ENCODE measurements around the gene GRIK3. TPM values are rescaled to one million over a fixed set of nuclear protein-coding genes. Genes with fewer than 3 reads are reported as not detected.
"Not testable (repeated sequence)": the region's sequence is repeated elsewhere in the genome, so short reads cannot be mapped to it uniquely, and the experiment has no call there.

GRIK3 gene
- total and polyA plus RNA-seq, 5 donors = 0.95 to 1.8 (median 1.6) TPM

DNA sequence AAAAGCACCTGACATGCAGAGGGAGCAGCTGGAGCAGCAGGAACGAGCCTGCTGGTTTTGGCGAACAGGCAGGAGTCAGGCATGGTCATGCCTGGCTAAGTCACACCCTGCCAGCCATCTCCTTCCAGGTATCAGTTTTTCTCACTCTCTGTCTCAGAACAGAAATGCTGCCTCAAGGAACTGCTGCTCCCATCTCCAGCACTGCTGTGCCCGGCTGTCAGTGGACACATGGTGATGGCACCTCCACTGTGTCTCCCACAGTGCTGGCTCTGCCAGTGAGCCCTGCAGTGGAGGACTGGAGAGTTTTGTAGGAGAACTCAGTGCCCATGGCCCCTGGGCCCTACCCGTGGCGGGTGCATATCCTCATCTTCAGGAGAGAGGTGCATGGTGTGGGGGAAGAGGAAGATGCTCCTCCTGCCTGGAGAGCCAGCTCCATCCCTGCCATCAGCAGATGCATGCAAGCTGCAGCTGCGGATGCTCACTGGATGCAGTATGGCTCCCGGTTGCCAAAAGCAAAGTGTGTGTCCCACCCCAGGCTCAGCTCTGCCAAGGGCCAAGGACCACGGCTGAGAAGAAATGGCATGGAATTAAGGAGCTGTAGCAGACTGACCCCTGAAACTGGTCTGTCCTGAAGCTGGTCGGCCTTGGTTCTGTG is 114.7 kb downstream of the GRIK3 start:
- no peaks in the 10 kb centered on the region for H3K4me1 ChIP-seq (ENCODE audit: control insufficient read depth, insufficient read depth, low read length)
- ATAC-seq = no peak
- H3K27ac ChIP-seq (ENCODE audit: low read length) = no peak overlapping the region
- H3K9me3 ChIP-seq (ENCODE audit: control insufficient read depth, low read length) = no peaks in the 10 kb centered on the region
- no peak for DNase-seq
- no peaks in the 10 kb centered on the region for H3K27me3 ChIP-seq (ENCODE audit: control insufficient read depth, insufficient read depth)
- WGBS = 66% methylated on average over 9 of the region's 9 CpGs
- intact Hi-C loops (cut with DNase I) = no loop called here
- no peak overlapping the region for H3K4me3 ChIP-seq (ENCODE audit: low read length)

DNA sequence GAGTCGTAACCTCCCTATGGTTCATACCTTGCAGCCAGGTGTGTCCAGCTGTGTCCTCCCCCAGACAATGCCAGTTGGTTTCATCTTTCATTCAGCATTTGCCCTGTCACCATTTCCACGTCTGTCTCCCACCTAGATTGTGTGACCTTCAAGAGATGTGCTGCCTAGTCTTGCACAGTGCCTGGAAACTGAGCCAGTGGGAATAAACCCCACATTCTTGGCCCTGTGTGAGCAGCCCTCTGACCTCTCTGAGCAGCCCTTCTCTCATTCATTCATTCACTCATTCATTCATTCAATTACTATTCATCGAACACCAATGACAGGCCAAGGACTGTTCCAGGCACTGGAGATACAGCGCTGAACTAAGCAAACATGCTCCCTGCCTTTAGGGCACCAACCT is 115.7 kb downstream of the GRIK3 start:
- DNase-seq (no peak), ATAC-seq (no peak)
- H3K9me3 ChIP-seq (ENCODE audit: control insufficient read depth, low read length) = no peaks in the 10 kb centered on the region
- intact Hi-C loops (cut with DNase I) = no loop called here
- H3K27me3 ChIP-seq (ENCODE audit: control insufficient read depth, insufficient read depth) = no peaks in the 10 kb centered on the region
- no peaks in the 10 kb centered on the region for H3K4me1 ChIP-seq (ENCODE audit: control insufficient read depth, insufficient read depth, low read length)
- H3K4me3 ChIP-seq (ENCODE audit: low read length) = no peak overlapping the region
- no peak overlapping the region for H3K27ac ChIP-seq (ENCODE audit: low read length)
- WGBS = 73% methylated on average over 4 of the region's 4 CpGs

DNA sequence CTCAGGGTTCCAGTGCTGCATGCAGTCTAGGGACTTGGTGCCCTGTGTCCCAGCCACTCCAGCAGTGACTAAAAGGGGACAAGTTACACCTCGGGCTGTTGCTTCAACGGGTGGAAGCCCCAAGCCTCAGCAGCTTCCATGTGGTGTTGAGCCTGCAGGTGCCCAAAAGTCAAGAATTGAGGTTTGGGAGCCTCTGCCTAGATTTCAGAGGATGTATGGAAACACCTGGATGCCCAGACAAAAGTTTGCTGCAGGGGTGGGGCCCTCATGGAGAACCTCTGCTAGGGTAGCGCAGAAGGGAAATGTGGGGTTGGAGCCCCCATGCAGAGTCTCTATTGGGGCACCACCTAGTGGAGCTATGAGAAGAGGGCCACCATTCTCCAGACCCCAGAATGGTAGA is 117.8 kb downstream of the GRIK3 start:
- H3K4me1 ChIP-seq (ENCODE audit: control insufficient read depth, insufficient read depth, low read length); H3K27me3 ChIP-seq (ENCODE audit: control insufficient read depth, insufficient read depth); ATAC-seq; H3K27ac ChIP-seq (ENCODE audit: low read length); H3K9me3 ChIP-seq (ENCODE audit: control insufficient read depth, low read length); H3K4me3 ChIP-seq (ENCODE audit: low read length); DNase-seq; intact Hi-C loops (cut with DNase I): not testable (repeated sequence)
- 80% methylated on average over 3 of the region's 3 CpGs for WGBS

DNA sequence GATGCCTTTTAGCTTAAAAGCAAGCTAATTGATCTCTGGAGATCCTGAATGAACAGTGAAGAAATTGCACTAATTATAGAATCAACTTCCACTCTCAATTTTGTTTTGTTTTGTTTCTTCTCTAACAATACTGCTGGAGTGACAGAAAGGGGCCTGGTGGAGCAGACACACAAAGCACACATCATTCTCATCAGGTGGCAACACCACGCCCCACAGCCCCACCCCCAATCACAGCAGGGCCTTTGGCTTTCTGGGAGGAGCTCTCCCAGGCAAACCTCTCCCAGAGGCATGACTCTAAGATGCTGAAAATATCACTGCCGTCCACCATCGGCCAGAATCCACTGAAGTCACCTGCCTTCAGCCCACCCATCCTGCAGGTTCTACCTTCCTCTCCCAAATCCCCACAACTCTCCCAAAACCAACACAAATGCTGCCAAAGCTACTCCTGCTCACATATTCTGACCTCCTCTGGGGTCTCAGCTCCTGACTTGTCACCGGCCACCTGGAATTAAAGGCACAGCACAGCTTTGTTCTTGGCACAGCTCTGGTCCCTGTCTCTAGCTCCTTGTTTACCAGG is 120.7 kb downstream of the GRIK3 start:
- Histone ChIP-seq H3K27ac (ENCODE audit: low read length) (no peak overlapping the region), H3K4me3 (ENCODE audit: low read length) (no peak overlapping the region), H3K9me3 (ENCODE audit: control insufficient read depth, low read length) (no peaks in the 10 kb centered on the region), H3K27me3 (ENCODE audit: control insufficient read depth, insufficient read depth) (no peaks in the 10 kb centered on the region), H3K4me1 (ENCODE audit: control insufficient read depth, insufficient read depth, low read length) (no peaks in the 10 kb centered on the region)
- ATAC-seq (no peak), DNase-seq (no peak)
- WGBS = 25% methylated on average over 4 of the region's 4 CpGs
- intact Hi-C loops (cut with DNase I) = no loop called here

DNA sequence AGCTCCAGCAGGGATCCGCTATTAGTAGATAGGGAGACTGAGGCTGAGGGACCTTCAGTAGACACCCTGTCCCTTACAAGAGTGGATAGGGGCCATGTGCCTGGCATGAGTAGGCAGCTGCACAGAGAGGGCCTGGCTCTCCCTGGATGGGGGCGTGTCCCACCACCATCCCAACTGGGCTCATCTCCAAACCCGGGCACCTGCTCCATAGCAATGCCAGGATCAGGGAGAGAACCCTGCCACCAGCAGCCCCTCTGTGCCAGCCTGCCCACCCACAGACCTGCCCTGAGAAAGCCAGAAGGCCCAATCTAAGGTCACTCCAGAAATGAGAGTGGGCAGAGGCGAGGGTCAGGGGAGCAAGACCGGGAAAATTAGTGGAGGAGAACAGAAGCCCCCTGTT is 121.3 kb downstream of the GRIK3 start:
- DNase-seq = no peak
- no peaks in the 10 kb centered on the region for H3K27me3 ChIP-seq (ENCODE audit: control insufficient read depth, insufficient read depth)
- H3K4me3 ChIP-seq (ENCODE audit: low read length) = no peak overlapping the region
- H3K27ac ChIP-seq (ENCODE audit: low read length) = no peak overlapping the region
- H3K9me3 ChIP-seq (ENCODE audit: control insufficient read depth, low read length) = no peaks in the 10 kb centered on the region
- H3K4me1 ChIP-seq (ENCODE audit: control insufficient read depth, insufficient read depth, low read length) = no peaks in the 10 kb centered on the region
- no peak for ATAC-seq
- WGBS = 77% methylated on average over 5 of the region's 5 CpGs
- intact Hi-C loops (cut with DNase I) = no loop called here

DNA sequence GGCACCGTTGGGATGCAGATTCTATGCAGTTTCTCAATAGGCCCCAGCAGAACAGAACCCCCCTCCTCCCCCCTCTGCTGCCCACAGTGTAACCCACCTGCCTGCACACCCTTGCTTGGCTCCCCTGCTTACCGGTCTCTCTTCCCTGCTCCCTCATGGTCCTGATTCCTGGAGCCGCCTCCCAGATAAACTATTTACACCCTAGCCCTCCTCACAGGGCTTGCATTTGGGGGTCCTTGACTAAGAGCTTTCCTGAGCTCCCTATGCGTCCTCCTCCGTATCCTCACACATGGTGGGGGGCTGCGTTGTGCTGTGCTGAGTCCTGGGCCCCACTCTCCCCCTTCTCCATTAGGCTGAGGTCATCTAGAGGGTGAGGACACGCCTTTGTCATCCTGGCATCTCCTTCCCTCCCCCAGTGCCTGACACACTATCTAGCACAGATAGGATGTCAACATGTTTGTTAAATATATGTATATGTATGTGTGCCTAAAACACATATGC is 121.9 kb downstream of the GRIK3 start:
- H3K4me3 ChIP-seq (ENCODE audit: low read length) = no peak overlapping the region
- no peaks in the 10 kb centered on the region for H3K9me3 ChIP-seq (ENCODE audit: control insufficient read depth, low read length)
- ATAC-seq = no peak
- 46% methylated on average over 7 of the region's 7 CpGs for WGBS
- H3K4me1 ChIP-seq (ENCODE audit: control insufficient read depth, insufficient read depth, low read length) = no peaks in the 10 kb centered on the region
- intact Hi-C loops (cut with DNase I) = no loop called here
- no peaks in the 10 kb centered on the region for H3K27me3 ChIP-seq (ENCODE audit: control insufficient read depth, insufficient read depth)
- DNase-seq = no peak
- H3K27ac ChIP-seq (ENCODE audit: low read length) = no peak overlapping the region

DNA sequence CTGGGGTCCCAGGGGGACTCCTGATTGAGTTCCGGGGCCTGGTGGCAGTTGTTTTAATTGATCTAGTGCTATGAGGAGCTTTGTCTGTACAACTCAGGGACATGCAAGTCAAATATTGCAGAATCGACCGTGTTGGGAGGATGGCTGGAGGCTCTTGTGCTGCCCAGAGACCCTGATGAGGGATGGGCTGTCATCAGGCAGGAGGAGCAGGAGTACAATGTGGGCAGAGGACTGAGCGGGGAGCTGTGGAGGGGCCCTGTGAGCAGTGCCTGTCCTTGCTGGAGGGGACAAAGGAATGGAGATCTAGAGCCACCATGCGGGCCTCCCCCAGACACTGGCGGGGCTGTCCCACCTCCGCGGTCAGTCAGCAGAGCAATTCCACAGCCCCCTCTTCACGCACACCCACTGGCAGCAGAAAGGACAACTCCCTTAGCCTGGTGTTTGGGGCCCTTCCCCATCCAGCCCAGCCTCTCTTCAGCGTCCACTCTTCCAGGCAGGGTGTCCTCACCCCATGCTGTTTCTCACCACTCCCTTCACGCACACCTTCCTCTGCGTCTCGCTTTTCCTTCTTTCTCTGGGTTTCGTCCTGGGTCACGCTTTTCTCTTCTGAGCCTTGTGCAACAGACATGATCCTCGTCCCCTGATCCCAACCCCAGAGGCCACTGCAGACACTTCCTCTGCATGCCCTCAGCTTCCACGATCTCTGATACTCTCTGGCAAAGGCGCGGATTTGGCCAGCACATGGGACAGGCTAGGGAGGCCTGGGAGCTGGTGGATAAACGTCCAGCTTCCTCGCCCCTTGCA is 122.6 kb downstream of the GRIK3 start:
- WGBS = 63% methylated on average over 21 of the region's 21 CpGs
- no peak for ATAC-seq
- no peak for DNase-seq
- H3K4me1 ChIP-seq (ENCODE audit: control insufficient read depth, insufficient read depth, low read length) = no peaks in the 10 kb centered on the region
- intact Hi-C loops (cut with DNase I) = no loop called here
- no peaks in the 10 kb centered on the region for H3K27me3 ChIP-seq (ENCODE audit: control insufficient read depth, insufficient read depth)
- H3K4me3 ChIP-seq (ENCODE audit: low read length) = no peak overlapping the region
- H3K27ac ChIP-seq (ENCODE audit: low read length) = no peak overlapping the region
- H3K9me3 ChIP-seq (ENCODE audit: control insufficient read depth, low read length) = no peaks in the 10 kb centered on the region

DNA sequence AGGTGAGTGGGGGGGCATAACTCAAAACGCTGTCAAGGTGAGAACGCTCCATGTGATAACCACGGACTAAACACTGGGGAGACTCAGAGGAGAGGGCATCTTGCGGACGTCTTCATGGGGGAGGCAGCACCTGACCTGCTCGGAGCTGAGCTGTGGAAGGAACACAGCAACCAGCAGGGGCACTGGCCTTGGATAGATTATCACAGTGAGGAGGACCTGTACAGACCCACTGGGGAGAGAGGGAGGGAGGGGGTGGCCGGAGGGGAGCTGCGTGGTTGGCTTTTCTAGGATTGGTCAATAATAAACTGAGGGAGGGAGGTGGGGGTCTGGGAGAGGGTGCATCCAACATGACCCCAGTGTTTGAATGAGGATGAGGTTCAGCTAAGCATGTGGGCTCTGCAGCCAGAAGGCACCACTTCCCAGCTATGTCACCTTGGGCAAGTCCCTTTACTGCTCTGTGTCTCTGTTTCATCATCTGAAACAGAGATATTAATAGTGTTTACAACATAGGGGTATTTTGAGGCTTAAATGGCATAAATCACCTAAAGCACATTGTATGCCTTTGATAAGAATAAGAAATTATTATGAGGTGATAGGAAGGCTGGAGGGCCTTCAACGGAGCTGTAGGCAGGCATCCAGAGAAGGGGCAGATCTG is 123.3 kb downstream of the GRIK3 start:
- intact Hi-C loops (cut with DNase I) = no loop called here
- 57% methylated on average over 9 of the region's 9 CpGs for WGBS
- Histone ChIP-seq H3K27ac (ENCODE audit: low read length) (no peak overlapping the region), H3K9me3 (ENCODE audit: control insufficient read depth, low read length) (no peaks in the 10 kb centered on the region), H3K4me3 (ENCODE audit: low read length) (no peak overlapping the region), H3K4me1 (ENCODE audit: control insufficient read depth, insufficient read depth, low read length) (no peaks in the 10 kb centered on the region), H3K27me3 (ENCODE audit: control insufficient read depth, insufficient read depth) (no peaks in the 10 kb centered on the region)
- DNase-seq (no peak), ATAC-seq (no peak)

DNA sequence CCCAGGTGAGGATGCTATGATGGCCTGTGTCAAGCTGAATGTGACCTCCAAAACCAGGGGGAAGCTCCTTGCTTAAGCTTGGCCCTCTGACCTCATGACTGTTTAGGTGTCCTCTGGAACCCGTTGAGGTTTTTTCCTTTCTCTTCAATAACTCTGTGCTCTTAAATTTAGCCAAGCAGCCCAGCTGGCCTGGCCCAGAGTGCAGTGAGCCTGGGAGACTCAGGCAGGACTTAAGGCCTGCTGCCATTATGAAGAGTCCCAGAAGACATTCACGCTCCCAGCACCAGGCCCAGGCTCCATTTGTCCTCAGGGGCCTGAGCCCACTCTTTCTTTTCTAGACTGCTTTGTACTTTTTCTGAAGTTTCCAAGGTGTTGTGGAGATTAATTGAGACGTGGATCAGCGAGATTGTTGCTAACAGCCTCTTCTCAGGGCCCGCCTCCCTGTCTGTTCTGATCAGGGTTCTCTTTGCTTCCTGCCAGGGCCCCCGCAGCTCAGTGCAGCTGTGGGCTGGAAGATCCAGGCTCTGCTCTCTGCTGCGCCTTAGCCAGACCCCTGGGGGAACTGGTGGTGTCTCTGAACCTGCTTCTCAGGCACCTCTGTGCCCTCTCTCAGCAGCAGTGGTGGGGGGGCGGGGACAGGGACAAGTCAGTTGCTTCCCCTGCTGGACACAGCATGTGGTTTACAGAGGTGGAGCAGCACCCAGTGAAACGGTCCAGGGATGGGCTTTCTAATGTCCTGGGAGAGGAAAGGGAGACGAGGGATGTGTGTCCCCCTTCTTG is 124.2 kb downstream of the GRIK3 start:
- no peaks in the 10 kb centered on the region for H3K9me3 ChIP-seq (ENCODE audit: control insufficient read depth, low read length)
- DNase-seq = no peak
- H3K4me3 ChIP-seq (ENCODE audit: low read length) = no peak overlapping the region
- H3K27ac ChIP-seq (ENCODE audit: low read length) = no peak overlapping the region
- WGBS = 40% methylated on average over 10 of the region's 10 CpGs
- H3K4me1 ChIP-seq (ENCODE audit: control insufficient read depth, insufficient read depth, low read length) = no peaks in the 10 kb centered on the region
- H3K27me3 ChIP-seq (ENCODE audit: control insufficient read depth, insufficient read depth) = no peaks in the 10 kb centered on the region
- no peak for ATAC-seq
- intact Hi-C loops (cut with DNase I) = no loop called here

DNA sequence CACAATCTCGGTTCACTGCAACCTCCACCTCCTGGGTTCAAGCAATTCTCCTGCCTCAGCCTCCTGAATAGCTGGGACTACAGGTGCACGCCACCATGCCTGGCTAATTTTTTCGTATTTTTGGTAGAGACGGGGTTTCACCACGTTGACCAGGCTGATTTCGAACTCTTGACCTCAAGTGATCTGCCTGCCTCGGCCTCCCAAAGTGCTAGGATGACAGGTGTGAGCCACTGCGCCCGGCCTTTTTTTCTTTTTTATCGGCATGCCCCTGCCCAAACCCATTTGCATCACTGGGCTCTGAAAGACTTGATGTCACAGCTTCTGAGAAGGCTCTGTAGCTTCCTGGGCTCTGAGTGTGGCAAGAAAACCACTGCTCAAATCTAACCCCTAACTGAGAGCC is 125.0 kb downstream of the GRIK3 start:
- 88% methylated on average over 10 of the region's 10 CpGs for WGBS
- DNase-seq; H3K27ac ChIP-seq (ENCODE audit: low read length); H3K9me3 ChIP-seq (ENCODE audit: control insufficient read depth, low read length); intact Hi-C loops (cut with DNase I); H3K4me1 ChIP-seq (ENCODE audit: control insufficient read depth, insufficient read depth, low read length); H3K27me3 ChIP-seq (ENCODE audit: control insufficient read depth, insufficient read depth); H3K4me3 ChIP-seq (ENCODE audit: low read length); ATAC-seq: not testable (repeated sequence)
